Skin of body (tissue), 2 donors: ENCODE data around the gene SSR4. TPM values are rescaled to one million over a fixed set of nuclear protein-coding genes. Genes with fewer than 3 reads are reported as not detected.
A peak's percentile ranks its signal among the peaks of the same experiment; 100 is the strongest.
"Not testable (repeated sequence)": the region's sequence is repeated elsewhere in the genome, so short reads cannot be mapped to it uniquely, and the experiment has no call there.

ENCODE experiments used
- DNase-seq: peaks from one replicate; lab custom pipeline; 2025; lab: John Stamatoyannopoulos, UW
- total RNA-seq: library from RNA; depleted of rRNA; stranded (reverse); fragments of >200 nt; gene quantifications from one replicate; pipeline ENCODE4 v1.2.3, GENCODE V29; 2014

Gene SSR4
- total RNA-seq: 99.7 TPM

GRCh38 chrX:153794018-153794896, at the start of gene SSR4, which contains the start of gene IDH3G:
SSR4 (plus strand) TSS chrX:153794668; CDS start chrX:153794688, 20 bp downstream.
IDH3G (minus strand) TSS chrX:153794375; CDS start chrX:153794326, 49 bp downstream.
- DNase-seq: peak; percentile 92

GRCh38 chrX:153745067-153745433, 49.4 kb upstream of the SSR4 start:
- not testable (repeated sequence) for DNase-seq

- no peak for DNase-seq
These were observed 48.1 kb upstream of the SSR4 start for GRCh38 chrX:153746359-153746758.

GRCh38 chrX:153746991-153747390, 47.5 kb upstream of the SSR4 start:
- DNase-seq: not testable (repeated sequence)

- DNase-seq: not testable (repeated sequence)
These were observed 45.5 kb upstream of the SSR4 start for GRCh38 chrX:153749017-153749416.

- no peak for DNase-seq
These were observed 44.2 kb upstream of the SSR4 start for GRCh38 chrX:153750127-153750774.

- DNase-seq: no peak
These were observed 39.3 kb upstream of the SSR4 start for GRCh38 chrX:153755136-153755535.

- DNase-seq: no peak
These were observed 32.6 kb upstream of the SSR4 start for GRCh38 chrX:153761863-153762262.

GRCh38 chrX:153762626-153763173, 31.8 kb upstream of the SSR4 start:
- no peak for DNase-seq

- DNase-seq: no peak
These were observed 31.1 kb upstream of the SSR4 start for GRCh38 chrX:153763298-153763932.

GRCh38 chrX:153763989-153764755, 30.3 kb upstream of the SSR4 start, which contains the start of gene PLXNB3:
PLXNB3 (plus strand) TSS chrX:153764249; CDS start chrX:153765536, 1,287 bp downstream.
- DNase-seq: no peak

- no peak for DNase-seq
These were observed 29.7 kb upstream of the SSR4 start for GRCh38 chrX:153764786-153765137.

- no peak for DNase-seq
These were observed 29.1 kb upstream of the SSR4 start for GRCh38 chrX:153765138-153766079.

GRCh38 chrX:153766098-153766817, 28.2 kb upstream of the SSR4 start:
- DNase-seq: no peak

- no peak for DNase-seq
These were observed 27.4 kb upstream of the SSR4 start for GRCh38 chrX:153766871-153767673.

- no peak for DNase-seq
These were observed 26.8 kb upstream of the SSR4 start for GRCh38 chrX:153767674-153768055.

GRCh38 chrX:153768311-153769157, 25.9 kb upstream of the SSR4 start:
- DNase-seq: no peak
